NCI-H460 (cell line): ENCODE data around the gene NEU2. TPM values are rescaled to one million over a fixed set of nuclear protein-coding genes. Genes with fewer than 3 reads are reported as not detected.

Experiments
- DNase-seq: peaks from one replicate; pipeline ENCODE4 v3.0.0-alpha.2; 2016; ENCODE audit warnings: low read depth; ENCODE audit errors: extremely low read depth
- polyA plus RNA-seq: library from polyadenylated mRNA; depleted of rRNA; stranded (reverse); fragments of >200 nt; gene quantifications from 2 replicates; pipeline ENCODE4 v1.2.3, GENCODE V29; 2014; cell fraction: nucleus; rRNA removed
- total RNA-seq: library from RNA; depleted of rRNA; stranded (reverse); fragments of >200 nt; shearing (Covaris generic); gene quantifications from 2 replicates; pipeline ENCODE4 v1.2.3, GENCODE V29; 2014; rRNA removed

Gene NEU2
- not detected in 2 replicates for total RNA-seq
- not detected in 2 replicates for polyA plus RNA-seq

GRCh38 chr2:233032551-233033320 is at the start of gene NEU2:
TSS of gene NEU2 (plus strand) at chr2:233032672. CDS start at chr2:233032672, 0 bp downstream.
- DNase-seq: no peak

DNA sequence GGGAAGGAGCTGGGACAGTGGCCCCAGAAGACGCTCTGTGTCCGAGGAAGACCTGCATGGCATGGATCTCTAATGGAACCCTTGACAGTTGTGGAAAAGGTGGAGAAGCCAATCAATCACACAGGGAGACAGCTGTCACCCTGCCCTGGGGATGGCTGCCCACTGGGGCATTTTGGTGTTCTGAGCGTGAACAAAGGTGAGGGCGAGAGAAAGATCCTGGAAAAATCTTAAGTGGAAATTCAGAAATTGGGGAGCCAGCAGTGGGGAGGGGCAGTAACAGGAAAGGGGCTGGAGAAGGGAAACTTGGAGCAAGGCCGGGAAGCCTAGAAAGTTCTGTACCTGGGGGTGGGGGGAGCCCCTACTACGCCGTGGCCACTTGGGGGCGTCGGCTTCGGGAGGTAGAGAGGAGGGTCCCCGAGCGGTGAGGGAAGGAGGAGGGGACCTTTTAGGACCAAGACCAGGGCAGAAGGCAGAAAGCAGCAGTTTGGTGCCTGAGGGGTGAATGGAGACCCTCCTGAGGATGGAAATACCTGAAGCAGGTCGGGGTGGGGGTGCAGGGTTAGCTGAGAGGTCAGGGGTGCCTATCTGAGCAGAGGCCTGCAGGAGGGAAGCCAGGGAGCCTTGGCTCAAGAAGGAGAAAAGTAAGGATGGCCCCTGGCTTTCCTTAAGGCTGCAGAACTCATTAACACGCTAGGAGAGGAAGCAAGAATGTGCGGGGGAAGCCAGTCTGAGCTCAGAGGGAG is 49.4 kb upstream of the NEU2 start:
- DNase-seq: no peak

GRCh38 chr2:232983669-232984140 is 48.8 kb upstream of the NEU2 start:
- no peak for DNase-seq

DNA sequence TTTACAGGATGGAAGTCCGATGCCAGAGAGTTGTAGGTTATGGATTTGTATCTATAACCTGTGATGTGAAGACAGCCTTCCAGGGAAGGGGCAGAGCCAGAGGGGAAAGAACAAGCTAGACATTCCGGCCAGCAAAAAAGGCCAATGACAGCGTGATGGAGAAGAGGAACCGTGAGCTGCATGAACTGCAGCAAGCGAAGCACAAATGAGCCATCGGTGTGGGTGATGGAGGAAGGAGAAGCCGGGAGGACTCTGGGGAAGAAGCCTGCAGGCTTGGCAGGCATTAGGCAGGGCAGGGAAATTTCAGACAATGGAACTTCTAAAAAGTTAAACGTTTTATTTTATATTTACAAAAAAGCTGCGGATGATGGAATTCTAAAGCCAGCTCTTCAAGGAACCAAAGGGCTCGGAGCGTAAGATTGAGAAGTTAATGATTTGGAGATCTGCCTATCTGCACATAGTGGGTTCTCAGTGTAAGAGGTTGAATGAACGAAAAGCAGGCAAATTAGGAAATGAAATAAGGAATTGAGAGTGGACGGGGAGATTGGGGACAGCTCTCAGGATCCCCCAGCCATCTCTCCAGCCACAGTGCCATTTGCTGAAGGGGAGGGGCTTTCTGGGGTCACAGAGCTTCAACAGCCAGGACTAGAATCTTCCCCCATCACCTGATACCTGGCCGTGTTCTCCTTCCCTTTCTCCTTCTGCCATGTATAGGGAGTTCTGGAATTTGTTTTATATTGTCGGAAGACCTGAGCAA is 47.8 kb upstream of the NEU2 start:
- DNase-seq: no peak

- no peak for DNase-seq
These were observed 46.3 kb upstream of the NEU2 start for GRCh38 chr2:232986155-232986554.

DNA sequence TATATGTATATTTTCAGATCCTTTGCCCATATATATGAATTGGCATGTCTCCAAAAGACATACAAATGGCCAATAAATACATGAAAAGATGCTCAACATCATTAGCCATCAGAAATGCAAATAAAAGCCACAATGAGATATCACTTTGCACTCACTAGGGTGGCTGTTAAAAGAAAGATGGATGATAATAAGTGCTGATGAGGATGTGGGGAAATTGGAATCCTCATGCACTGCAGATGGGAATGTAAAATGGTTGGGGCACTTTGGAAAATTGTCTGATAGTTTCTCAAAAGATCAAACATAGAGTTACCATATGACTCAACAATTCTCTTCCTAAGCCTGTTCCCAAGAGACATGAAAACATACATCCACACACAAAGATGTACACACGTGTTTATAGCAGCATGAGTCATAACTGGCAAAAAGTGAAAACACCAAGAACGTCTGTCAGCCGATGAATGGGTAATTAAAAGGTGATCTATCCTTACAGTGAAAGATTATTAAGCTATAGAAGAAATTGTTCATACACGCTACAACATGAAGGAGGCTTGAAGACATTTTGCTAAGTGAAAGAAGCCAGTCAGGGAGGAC is 39.1 kb upstream of the NEU2 start:
- no peak for DNase-seq

GRCh38 chr2:232994446-232994845 is 38.0 kb upstream of the NEU2 start:
- no peak for DNase-seq

DNA sequence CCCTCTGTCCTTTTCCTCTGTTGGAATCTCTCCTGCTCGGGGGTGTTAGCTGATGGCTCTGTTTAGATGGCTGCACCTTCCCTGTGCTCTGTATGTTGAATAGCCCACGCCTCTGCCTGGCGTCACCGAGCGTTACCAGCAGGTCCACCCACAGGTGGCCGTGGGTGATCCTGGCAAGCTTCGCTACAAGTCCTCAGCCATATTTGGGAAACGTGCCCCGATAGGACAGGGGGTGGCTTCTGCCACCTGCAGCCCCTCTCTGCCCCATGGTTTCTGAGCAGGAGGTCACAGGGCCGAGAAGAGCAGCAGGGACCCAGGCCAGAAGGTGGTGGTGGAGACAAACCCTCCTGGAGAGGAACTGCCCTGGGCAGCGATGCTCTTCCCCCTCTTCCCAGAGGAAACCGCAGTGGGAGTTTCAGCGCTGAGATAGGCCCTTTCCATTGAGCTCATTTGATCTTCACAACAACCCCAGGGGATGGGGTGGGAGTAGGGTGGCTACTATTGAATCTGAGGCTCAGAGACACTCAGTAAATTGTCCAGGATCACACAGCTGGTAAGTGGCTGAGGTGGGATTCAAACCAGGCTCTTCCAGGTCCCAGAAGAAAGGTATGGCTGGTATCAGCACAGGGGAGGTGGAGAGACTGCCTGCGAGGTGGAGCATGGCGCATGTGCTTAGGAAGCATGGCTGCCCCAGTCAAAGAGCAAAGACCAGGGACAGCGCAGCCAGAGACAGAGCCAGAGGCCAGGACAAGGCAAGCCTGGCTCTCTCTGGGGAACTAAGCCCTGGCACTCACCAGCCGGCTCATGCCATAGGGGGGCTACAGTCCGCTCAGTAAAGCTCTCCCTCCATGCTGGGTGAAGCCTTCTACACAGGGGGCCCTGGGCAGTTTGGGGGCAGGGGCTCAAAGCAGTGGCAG is 34.5 kb upstream of the NEU2 start:
- no peak for DNase-seq

GRCh38 chr2:232998666-232998985 is 33.8 kb upstream of the NEU2 start:
- DNase-seq: no peak

- no peak for DNase-seq
These were observed 33.1 kb upstream of the NEU2 start for GRCh38 chr2:232999354-232999753.

GRCh38 chr2:233000886-233001750 is 31.4 kb upstream of the NEU2 start:
- no peak for DNase-seq

GRCh38 chr2:233002829-233003657 is 29.4 kb upstream of the NEU2 start:
- no peak for DNase-seq

GRCh38 chr2:233003658-233004555 is 28.6 kb upstream of the NEU2 start:
- DNase-seq: no peak

- DNase-seq: no peak
These were observed 27.4 kb upstream of the NEU2 start for GRCh38 chr2:233005096-233005495.

GRCh38 chr2:233006648-233007047 is 25.8 kb upstream of the NEU2 start:
- no peak for DNase-seq

- no peak for DNase-seq
These were observed 25.2 kb upstream of the NEU2 start for GRCh38 chr2:233007270-233007669.

DNA sequence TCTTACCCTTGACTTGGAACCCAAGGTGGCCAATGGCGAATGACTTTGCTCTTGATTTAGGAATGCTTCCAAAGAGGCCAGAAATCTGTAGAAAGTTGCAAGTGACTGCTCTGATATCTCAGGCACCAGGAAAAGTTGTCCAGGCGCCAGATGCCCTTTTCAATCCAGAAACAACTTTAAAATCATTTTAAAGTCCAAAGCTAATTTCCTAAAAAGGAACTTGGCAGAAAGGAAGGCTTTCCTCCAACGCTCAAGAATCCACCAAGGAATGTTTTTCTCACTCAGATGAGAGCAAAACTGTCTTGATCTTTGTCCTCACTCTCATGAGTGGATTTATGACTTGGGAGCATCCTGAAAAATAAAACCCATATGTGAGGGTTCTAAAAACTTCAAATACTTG is 24.7 kb upstream of the NEU2 start:
- no peak for DNase-seq
